BJ (cell line): ENCODE data around the gene MC1R. TPM values are rescaled to one million over a fixed set of nuclear protein-coding genes. Genes with fewer than 3 reads are reported as not detected.

Experiments
- CTCF ChIA-PET: fragments of 350-600 bp; formaldehyde crosslinking; extraction: SDS; loops from one replicate; lab custom pipeline; 2021; ENCODE audit warnings: antibody characterized with exemption, inconsistent platforms; lab: Yijun Ruan, JAX
- POLR2A ChIA-PET: fragments of 300-600 bp; sonication (Branson Sonifier 250); formaldehyde crosslinking; extraction: SDS; loops from one replicate; lab custom pipeline; 2021; ENCODE audit warnings: antibody characterized with exemption; lab: Charles Lee
- DNase-seq: peaks from one replicate; pipeline ENCODE4 v3.0.0-alpha.2; 2011; ENCODE audit warnings: low read depth
- H3K27me3 ChIP-seq: 2 replicates; pipeline ENCODE4 v1.6.0; 2011; ENCODE audit warnings: low read length; ENCODE audit not compliant: control insufficient read depth, insufficient read depth
- H3K36me3 ChIP-seq: 2 replicates; pipeline ENCODE4 v1.5.1; 2011; ENCODE audit warnings: low read length; ENCODE audit not compliant: control insufficient read depth, insufficient read depth
- H3K4me3 ChIP-seq: 2 replicates; pipeline ENCODE4 v1.5.1; 2011; ENCODE audit warnings: low read depth, mild to moderate bottlenecking, control low read depth, low read length
- polyA plus RNA-seq: library from polyadenylated mRNA; depleted of rRNA; stranded (reverse); fragments of >200 nt; gene quantifications from 2 replicates; pipeline ENCODE4 v1.2.3, GENCODE V29; 2011
- TF ChIP-seq, protein P1 (sequence below): IDR thresholded peaks from 2 replicates; pipeline ENCODE4 v1.5.1; 2011; ENCODE audit warnings: low read depth, mild to moderate bottlenecking, control low read depth, inconsistent platforms, low read length, moderate library complexity; ENCODE audit not compliant: insufficient read depth

The MC1R gene
- polyA plus RNA-seq, 1 experiment, result 7.2 TPM

DNA sequence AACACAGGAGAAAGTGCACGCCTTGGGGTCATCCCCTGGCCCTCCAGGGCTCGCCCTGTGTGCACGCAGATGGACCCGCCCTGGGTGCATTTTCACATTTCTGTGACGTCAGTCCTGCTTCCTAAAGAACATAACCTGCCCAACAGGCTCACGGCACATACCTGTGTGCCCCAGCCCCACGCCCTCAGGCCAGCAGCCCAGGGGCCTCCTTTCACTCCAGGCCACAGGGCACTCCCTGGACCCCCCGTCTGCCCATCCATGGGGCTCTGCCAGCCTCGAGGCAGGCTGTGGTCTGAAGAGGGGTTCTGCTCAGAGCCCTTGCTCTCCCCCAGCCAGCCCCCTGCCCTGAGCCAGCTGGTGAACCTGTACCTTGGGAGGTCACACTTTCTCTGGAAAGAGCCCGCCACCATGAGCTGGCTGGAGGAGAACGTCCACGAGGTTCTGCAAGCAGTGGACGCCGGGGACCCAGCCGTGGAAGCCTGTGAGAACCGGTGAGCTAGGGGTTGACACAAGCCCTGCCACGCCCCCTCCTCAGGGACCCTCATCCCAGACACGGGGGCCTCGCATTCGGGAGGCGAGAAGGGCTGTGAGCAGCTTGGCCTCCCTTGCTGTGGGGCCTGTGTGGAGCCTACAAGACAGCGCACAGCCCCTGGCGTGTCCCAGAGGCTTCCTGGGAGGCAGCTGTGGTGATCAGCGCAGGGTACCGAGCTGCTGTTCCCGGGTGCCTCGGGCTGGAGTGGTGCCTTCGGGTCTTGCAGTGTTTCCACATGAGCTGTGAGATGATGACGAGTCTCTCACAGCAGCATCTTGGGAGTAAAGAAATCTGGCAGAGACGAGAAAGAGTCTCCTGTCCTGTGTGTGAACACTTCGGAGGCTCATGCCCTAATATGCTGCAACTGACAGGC, 13.8 kb upstream of the MC1R start:
- CTCF ChIA-PET, result no interaction called here
- DNase-seq, result no peak
- TF ChIP-seq, protein P1, sequence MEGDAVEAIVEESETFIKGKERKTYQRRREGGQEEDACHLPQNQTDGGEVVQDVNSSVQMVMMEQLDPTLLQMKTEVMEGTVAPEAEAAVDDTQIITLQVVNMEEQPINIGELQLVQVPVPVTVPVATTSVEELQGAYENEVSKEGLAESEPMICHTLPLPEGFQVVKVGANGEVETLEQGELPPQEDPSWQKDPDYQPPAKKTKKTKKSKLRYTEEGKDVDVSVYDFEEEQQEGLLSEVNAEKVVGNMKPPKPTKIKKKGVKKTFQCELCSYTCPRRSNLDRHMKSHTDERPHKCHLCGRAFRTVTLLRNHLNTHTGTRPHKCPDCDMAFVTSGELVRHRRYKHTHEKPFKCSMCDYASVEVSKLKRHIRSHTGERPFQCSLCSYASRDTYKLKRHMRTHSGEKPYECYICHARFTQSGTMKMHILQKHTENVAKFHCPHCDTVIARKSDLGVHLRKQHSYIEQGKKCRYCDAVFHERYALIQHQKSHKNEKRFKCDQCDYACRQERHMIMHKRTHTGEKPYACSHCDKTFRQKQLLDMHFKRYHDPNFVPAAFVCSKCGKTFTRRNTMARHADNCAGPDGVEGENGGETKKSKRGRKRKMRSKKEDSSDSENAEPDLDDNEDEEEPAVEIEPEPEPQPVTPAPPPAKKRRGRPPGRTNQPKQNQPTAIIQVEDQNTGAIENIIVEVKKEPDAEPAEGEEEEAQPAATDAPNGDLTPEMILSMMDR, result no peak
- H3K27me3 ChIP-seq, result no peaks in the 10 kb centered on the region
- peaks cover 47% of the 10 kb centered on the region for H3K36me3 ChIP-seq
- POLR2A ChIA-PET, result no interaction called here
- H3K4me3 ChIP-seq, result no peak overlapping the region

- no peaks in the 10 kb centered on the region for H3K27me3 ChIP-seq
- TF ChIP-seq, protein P1, result no peak
- ChIA-PET CTCF (interaction anchor here (1.2 kb wide), 1 partner anchor 13 kb away, joined by 6 read pairs; the partner anchor contains the start of gene MC1R), POLR2A (no interaction called here)
- H3K36me3 ChIP-seq, result peaks cover 46% of the 10 kb centered on the region
- no peak for DNase-seq
- H3K4me3 ChIP-seq, result no peak overlapping the region
These were observed 13.0 kb upstream of the MC1R start for GRCh38 chr16:89905511-89906139.

DNA sequence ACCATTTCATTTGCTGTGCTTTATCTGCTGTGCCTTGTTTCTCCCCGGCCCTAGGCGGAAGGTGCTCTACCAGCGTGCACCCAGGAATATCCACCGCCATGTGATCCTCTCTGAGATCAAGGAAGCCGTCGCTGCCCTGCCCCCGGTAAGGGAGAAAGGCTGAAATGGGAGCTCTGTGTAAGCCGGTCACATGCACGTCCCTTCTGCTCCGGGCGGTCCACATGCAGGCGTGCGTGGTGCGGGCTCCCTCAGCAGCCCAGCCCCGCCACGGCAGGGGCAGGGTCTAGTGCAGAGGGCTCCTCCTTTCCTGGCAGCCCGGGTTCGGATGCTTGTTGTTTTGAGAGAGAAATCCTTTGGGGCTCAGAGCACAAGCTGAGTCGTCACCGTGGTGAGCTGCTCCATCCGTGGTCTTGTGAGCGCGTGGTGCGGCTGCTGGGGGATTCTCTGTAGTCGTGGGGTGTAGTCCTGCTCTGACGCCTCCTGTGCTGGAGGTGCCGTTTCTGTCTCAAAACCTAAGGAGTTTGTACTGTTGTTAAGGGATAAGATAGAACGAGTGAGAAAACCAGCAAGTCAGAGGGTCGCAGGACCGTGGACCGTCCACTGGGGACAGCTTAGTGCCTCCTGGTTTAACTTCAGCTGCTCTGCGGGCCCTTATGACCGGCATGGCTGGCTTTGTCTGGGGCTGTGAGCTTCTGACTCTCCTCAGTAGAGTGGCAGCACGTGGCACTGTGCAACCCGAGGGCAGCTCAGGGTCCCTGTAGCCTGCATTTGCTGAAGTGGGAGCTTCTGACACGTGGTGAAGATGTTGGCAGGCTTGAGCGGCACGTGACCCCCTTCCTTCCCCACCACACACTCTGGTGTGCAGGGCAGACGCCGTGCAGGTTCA, 12.3 kb upstream of the MC1R start:
- DNase-seq, result no peak
- H3K27me3 ChIP-seq, result no peaks in the 10 kb centered on the region
- H3K4me3 ChIP-seq, result no peak overlapping the region
- ChIA-PET CTCF (interaction anchor here (1.2 kb wide), 1 partner anchor 12 kb away, joined by 6 read pairs; the partner anchor contains the start of gene MC1R), POLR2A (no interaction called here)
- TF ChIP-seq, protein P1, result no peak
- H3K36me3 ChIP-seq, result peaks cover 46% of the 10 kb centered on the region

DNA sequence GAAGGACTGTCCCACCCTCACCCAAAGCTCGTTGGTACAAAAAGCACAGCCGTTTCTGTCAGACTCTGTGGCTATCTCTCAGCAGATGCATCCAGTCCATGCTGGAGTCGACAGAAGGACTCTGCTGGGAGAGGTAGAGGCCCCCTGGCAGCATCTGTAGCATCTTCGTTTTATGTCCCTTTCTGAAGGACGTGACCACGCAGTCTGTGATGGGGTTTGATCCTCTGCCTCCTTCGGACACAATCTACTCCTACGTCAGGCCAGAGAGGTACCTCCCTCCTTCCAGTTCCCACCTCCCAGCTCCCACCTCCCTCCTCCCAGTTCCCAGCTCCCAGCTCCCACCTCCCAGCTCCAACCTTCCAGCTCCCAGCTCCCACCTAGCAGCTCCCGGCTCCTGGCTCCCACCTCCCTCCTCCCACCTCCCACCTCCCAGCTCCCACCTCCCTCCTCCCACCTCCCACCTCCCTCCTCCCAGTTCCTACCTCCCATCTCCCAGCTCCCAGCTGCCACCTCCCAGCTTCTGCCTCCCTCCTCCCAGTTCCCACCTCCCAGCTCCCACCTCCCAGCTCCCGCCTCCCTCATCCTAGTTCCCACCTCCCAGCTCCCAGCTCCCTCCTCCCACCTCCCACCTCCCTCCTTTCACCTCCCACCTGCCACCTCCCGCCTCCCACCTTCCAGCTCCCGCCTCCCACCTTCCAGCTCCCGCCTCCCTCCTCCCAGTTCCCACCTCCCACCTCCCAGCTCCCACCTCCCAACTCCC, 11.4 kb upstream of the MC1R start:
- Histone ChIP-seq H3K27me3 (no peaks in the 10 kb centered on the region), H3K36me3 (peaks cover 48% of the 10 kb centered on the region), H3K4me3 (no peak overlapping the region)
- POLR2A ChIA-PET, result interaction anchor here (0.6 kb wide), 1 partner anchor 164 kb away, joined by 3 read pairs; no protein-coding TSS in a partner anchor
- CTCF ChIA-PET, result interaction anchor here (1.2 to 6.6 kb wide), 3 partner anchors 11 to 16 kb away, joined by 6 to 48 read pairs (median 6); partner anchors contain the start of genes MC1R and TUBB3
- DNase-seq, result no peak
- TF ChIP-seq, protein P1, result no peak
